Skin epidermis (tissue), 12 donors: Measurements from ENCODE around the gene MARK1.

Experiments used
- H3K27ac ChIP-seq, 21 experiments: fragments of 200-600 bp; sonication (generic) in 11 of 21; one replicate each; pipeline ENCODE4 v1.5.0; 2020; ENCODE audit warnings: mild to moderate bottlenecking in 3 of 21, inconsistent platforms in 2 of 21, moderate library complexity in 2 of 21
- H3K4me3 ChIP-seq, 7 experiments: fragments of 200-600 bp; sonication (generic) in 2 of 7; one replicate each; pipeline ENCODE4 v1.5.0; 2020; ENCODE audit warnings: inconsistent platforms in 2 of 7, mild to moderate bottlenecking in 2 of 7, moderate library complexity in 1 of 7

The MARK1 gene

DNA sequence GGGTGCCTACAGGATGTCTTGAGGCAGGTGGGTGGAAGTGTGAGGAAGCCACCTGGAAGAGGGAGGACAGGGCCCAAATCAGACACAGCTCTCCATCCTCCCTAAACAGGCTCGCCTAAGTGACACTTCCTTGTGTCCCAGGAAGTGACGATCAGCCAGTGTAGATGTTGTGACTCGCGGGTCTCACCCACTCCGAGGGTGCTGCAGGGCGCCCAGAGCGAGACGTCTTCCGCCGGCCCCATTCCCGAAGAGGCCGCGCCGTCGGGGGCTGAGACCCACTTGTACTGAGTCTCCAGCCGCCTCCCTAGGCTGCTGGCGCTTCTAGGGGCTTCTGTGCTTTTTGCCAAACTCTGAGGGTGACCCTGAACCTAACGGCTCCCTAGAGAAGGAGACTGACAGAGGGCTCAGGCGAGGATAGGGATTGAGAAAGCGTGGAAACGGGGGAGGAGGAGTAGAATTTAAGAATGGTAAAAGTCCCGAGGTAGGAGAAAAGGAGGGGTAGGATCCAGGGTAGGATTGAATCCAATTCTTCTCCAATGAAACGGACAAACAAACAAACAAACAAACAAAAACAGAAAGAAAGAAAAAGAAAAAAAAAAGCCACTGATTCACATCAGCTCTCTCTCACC is 543 bp upstream of the MARK1 start:
- Histone ChIP-seq H3K4me3 (peak overlapping the region; percentile 44 to 72 (median 68)), H3K27ac (peak overlapping the region in 18 of 21 experiments; percentile 15 to 97 (median 81))

DNA sequence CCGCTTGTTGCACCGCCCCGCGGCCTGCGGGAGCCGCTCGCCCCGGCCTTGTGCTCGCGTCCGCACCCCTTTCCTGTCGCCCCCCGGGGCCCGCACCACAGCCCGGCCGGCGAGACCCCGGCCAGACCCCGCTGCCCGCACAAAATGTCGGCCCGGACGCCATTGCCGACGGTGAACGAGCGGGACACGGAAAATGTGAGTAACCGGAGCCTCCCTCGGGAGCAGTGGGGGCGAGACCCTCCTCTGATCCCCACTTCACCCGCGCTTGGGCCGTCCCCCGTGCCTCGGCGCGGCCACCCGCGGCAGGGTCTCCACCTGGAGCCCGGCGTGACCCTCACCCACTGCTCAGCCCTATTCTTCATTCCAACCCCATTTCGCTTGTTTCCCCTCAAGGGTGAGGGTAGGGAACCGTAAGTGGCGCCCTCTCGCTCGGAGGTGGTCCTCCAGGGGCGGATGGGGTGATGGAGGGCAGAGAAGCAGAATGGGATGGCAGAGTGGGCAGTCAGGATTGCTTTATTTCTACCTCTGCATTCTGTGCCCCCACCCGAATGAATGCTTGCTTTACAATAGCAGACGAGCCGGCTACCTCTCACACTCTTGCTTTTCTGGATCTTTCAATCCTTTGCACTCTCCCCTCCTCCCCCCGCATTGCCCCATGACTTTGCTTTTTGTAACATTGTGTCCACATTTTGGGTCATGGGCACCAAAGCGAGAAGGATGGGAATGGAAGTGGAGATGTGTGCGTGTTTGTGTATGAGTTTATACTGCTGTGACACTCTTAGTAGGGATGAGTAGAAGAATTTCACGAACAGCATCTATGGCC is 954 bp downstream of the MARK1 start:
- Histone ChIP-seq H3K27ac (peak overlapping the region; percentile 39 to 97 (median 83)), H3K4me3 (peak overlapping the region; percentile 44 to 72 (median 68))

DNA sequence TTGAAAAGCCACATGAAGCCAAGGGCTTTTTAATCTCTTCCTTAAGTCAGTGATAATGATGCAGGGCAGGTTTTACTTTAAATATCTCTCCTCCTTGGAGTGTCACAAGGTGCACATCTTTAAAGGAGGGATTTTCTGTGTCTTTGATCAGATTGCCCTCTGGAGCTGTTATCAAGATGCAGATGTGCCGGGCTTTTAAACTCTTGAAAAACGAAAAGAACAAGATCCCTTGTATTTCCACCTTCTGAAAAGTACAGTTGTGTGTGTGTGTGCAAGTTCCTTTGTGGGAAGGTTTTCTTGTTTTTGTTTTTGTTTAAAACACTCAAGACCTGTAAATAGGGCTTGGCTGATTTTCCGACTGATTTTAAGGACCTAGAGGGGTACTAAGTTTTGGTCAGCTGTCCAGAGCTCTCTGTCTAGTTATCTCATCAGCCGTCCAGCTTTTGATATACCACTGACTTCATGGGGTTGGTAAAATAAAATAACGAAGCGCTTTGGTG is 1.6 kb downstream of the MARK1 start:
- H3K4me3 ChIP-seq = peak overlapping the region in 5 of 7 experiments; percentile 44 to 72 (median 69)
- H3K27ac ChIP-seq = peak overlapping the region in 5 of 21 experiments; percentile 39 to 97 (median 82)

DNA sequence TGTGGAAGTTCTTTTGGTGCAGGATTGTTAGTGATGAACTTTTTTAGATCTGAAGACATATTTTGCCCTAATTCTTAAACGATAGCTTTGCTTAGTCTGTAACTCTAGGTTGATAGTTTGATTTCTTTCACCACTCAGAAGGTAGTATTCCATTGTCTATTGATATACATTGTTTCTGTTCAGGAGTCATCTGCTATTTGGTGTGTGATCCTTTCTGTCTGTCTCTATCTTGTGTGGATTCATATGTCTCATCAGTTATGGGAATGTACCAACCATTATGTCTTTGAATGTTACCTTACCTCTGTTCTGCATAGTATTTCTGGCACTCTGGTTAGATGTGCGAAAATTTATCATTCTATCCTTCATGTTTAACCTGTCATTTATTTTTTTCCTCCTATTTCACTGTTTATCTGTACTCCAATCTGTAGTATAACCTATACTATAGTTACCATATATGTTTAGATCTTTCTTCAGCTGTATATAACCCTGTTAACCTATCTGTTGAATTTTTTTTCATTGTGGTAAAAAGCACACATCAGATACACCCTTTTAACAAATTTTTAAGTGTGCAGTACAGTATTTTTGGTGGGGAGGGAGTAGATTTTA is 5.7 kb downstream of the MARK1 start:
- no peak overlapping the region for H3K27ac ChIP-seq
- H3K4me3 ChIP-seq = no peak overlapping the region

DNA sequence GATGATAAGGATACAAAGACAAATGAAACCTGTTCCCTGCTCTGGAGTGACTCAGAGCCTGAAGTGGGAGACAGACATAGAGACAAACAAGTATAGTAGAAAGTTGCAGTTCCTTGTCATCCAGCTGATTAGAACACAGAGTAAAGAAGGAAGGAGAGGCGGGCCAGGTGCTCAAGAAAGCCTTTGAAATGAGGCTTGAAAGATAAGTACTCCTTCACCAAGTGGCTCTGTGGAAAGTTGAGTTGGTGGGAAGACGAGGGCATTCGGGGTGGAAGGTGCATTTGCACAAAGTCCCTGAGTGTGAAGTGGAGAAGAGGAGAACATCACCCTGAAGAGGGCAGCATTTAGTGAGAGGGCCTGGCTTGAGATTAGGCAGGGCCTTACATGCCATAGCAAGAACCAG is 17.0 kb downstream of the MARK1 start:
- H3K27ac ChIP-seq = no peak overlapping the region
- H3K4me3 ChIP-seq = no peak overlapping the region

DNA sequence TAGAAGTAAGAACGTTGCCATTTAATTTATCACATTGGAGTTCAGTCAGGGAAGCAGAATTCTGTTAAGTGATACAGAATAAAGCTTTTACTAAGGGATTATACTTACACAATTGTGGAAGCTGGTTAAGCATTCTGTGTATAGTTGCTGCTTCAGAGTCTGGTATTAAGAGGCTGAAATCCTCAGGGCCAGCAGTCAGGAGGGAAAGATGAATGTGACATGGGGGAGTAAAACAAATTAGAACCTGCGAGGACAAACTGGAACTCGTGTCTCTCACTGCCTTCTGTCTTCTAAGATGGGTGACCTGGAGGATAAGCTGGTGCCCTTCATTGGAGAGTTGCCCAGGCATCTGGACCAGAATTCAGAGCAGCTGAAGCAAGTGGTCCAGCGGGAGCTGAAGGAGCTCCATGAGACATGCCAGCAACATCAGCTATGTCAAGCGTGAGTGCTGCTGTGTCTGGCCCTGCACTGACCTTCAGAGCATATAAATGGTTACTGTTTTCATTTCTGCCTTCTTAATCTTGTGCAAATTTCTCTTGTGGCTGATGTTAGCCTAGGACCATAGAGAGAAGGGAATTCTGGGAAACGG is 23.0 kb downstream of the MARK1 start:
- H3K4me3 ChIP-seq = no peak overlapping the region
- no peak overlapping the region for H3K27ac ChIP-seq

DNA sequence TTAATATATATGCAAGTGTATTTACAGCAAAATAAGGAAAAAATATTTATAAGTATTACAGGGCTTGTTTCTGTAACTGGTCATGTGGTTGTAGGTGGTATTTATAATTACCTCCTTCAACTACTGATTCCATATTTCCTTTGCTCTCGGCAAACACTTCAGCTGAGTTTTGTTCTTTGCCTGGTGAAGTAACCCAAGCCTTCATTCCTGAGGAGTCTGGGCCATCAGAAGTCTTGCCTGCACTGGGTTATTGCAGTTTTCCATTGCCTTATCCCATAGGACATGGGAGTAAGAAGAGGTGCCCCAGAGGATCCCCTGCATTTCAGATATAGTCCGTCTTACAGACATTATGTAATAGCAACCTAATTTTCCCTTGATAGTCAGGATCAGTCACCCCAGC is 23.8 kb downstream of the MARK1 start:
- no peak overlapping the region for H3K4me3 ChIP-seq

DNA sequence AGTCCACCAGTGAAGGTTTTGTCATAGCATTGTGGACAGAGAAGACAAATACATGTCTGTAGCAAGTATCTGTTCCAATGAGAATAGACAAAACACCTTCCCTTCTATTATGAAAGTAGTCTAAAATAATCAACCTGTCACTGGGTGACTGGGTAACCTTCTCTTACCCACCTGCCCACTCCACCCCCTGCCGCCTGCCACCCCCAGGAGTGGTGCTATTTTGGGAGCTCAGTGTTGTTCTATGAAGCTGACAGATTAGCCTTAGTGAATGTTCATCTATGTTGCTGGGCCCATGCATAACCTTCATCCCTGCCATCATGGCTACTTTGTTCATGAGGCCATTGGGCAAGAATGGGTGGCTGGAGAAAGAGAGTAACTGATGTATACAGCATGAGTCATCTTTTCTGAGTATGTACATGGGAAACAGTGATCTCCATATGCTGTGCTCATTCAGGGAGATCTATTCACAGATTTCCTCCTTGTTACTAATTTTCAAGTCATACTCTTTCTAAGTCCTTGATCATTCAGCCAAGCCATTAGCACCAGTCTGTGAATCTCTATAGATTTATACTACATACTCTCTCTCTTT is 24.8 kb downstream of the MARK1 start:
- Histone ChIP-seq H3K4me3 (no peak overlapping the region), H3K27ac (no peak overlapping the region)

More for the DNA sequence above, 23.8 kb downstream of the MARK1 start:
- no peak overlapping the region for H3K27ac ChIP-seq

DNA sequence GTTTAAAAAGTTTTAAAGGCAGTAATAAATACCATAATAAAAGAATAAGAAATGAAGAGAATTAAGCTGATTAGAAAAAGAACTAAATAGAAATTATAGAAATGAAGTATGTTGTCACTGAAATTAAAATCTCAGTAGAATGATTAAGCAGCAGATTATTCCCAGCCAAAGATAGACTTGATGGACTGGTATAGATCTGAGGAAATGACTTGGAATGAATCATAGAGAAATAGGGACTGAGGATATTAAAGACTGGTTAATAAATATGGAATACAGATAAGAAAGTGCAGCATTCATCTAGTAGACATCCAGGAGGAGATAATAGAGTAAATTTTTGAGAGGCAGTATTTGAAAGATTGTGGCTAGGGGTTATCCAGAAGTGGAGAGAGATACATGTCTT is 28.7 kb downstream of the MARK1 start:
- Histone ChIP-seq H3K27ac (no peak overlapping the region), H3K4me3 (no peak overlapping the region)

DNA sequence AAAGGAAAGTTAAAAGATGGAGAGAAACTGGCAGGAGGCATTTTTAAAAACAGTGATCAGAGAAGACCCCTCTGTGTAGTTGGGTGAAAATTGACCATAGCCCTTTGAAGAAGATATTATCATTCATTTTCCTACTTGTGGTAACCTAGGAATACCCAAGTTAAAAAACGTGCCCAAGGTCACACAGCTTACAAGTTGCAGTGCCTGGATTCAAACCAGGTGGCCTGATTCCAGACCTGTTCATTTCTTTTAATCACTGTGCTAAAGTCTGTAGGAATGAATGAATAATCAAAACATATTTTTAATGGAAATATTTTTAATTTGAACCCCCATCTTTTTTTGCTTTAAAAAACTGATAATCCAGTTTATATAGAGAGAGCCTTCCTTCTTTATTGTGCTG is 35.6 kb downstream of the MARK1 start:
- Histone ChIP-seq H3K27ac (no peak overlapping the region), H3K4me3 (no peak overlapping the region)

DNA sequence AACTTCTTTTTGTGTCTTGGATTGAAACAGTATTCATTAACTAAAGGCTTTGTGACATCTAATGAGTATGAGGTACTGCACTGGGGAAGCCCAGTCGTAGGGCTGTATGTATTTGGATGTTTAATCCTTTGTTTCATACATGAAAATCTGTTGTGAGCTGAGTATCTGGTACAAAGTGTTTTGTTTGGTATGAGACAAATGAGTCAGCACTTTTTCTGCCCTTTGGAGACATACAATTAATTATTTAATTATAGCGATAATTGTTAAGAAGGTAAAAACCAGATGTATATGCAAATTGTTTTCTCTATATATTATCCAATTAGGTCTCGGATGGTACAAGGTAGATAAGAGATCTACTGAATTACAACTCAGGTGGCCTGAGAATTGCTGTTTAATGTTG is 36.3 kb downstream of the MARK1 start:
- no peak overlapping the region for H3K4me3 ChIP-seq
- no peak overlapping the region for H3K27ac ChIP-seq

DNA sequence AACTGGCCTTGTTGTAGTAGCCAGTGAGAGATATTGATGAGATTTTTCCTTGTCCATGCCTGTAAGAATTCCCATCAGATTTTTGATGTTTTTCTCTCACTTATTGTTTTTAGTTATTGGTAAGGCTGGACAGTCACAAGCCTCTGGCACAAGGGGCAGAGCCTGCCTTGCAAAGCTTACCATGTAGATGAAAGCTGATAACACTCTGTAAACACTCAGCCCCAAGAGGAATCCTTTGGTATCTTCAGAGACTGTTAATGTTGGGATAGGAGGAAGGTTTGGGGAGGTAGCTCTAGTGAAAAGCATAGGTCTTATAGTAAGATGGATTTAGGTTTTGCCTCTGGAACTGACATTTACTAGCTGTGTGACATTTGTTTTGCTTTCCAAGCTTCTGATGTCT is 37.7 kb downstream of the MARK1 start:
- H3K4me3 ChIP-seq = no peak overlapping the region

DNA sequence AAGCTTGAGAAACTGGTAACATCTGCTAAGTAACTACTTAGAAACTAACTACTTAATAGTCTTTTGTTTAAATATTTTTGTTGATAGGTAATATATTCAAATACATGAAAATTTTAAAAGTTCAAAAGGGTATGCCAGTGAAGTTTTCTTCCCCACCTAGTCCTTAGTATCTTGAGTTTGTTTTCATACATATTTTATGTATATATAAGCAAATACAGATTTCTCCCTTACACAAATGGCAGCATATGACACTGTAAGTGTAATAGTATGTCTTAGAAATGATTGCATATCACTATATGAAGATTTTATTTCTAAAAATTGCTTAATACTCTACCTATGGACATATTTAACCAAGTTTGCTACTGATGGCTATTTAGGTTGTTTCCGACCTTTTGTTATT is 38.9 kb downstream of the MARK1 start:
- H3K4me3 ChIP-seq = no peak overlapping the region

More for the DNA sequence above, 37.7 kb downstream of the MARK1 start:
- no peak overlapping the region for H3K27ac ChIP-seq

DNA sequence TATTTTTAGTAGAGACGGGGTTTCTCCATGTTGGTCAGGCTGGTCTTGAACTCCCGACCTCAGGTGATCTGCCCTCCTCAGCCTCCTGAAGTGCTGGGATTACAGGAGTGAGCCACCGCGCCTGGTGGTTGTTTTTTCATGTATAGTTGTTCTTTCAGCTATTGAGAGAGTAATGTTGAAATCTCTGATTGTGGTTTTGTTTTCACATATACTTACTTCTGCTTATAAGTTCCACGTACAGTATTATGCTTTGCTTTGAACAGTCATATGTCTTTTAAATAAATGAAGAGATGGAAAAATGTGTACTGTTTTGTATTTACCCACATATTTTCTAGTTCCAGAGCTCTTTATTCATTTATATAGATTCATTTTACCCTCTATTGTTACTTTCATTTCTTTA is 44.5 kb downstream of the MARK1 start:
- Histone ChIP-seq H3K4me3 (no peak overlapping the region), H3K27ac (no peak overlapping the region)

More for the DNA sequence above, 38.9 kb downstream of the MARK1 start:
- H3K27ac ChIP-seq = no peak overlapping the region

DNA sequence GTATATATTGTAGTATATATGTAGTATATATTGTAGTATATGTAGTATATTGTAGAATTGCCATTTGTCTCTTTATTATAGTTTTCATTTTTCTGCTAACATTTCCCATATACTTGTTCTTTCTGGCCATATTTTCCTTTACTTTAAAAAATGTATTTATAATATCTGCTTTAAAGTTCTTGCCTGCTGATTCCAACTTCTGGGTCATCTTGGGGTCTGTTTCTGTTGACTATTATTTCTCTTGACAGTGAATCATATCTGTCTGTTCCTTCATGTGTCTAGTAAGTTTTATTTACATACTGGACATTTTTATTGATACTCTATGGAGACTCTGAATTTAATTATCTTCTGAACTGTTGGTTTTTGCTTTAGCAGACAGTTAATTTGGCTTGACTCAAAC is 45.9 kb downstream of the MARK1 start:
- Histone ChIP-seq H3K27ac (no peak overlapping the region), H3K4me3 (no peak overlapping the region)

DNA sequence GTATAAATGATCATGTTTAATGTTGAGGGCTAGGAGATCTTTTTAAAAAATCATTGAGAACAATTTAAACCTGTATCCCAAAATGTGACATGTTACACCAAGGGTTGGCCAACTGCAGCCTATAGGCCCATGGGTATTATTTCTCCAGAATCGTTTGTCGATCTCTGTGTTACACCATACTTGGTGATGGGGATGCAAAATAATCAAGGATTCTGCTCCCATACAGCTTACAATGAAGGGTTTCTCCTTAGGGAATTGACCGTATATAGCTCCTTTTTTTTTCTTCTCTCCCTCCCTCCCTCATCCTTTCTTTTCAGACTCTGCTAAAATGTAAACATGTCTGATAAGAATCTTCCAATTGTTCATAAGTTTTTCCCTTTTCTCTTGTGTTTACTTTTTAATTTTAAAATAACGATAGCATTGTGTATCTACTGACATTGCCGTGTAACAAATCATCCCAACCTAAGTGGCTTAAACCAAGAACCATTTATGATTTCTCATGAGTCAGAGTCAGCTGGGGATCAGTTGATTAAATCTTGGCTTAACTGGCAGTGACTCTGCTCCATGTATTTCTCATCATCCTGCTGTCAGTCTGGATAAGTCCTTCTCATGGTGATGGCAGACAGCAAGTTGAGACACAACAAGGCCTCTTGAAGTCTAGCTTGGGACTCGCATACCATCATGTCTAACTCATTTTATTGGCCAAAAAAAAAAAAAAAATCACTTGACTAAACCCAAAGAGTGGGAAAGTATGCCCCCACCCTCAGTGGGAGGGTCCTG is 48.0 kb downstream of the MARK1 start:
- H3K4me3 ChIP-seq = no peak overlapping the region

DNA sequence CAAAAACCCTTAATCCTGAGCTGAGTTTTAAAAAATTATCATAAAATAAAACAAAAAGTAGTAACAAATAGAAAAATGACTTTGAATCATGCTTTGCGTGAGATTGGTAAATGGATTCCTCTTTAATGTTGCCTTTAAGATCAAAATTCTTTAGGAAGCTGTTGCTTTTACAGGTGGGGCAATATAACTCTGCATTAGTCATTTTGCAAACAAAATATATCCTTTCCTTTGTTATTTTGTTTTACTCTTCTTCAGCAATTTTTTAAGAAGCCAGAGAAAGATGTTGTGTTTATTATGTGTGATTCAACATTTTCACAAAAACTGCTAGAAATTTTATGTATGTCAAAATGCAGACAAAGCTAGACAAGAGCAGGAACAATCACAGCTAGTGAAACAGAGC is 50.0 kb downstream of the MARK1 start:
- no peak overlapping the region for H3K4me3 ChIP-seq
- no peak overlapping the region for H3K27ac ChIP-seq

More for the DNA sequence above, 48.0 kb downstream of the MARK1 start:
- H3K27ac ChIP-seq = no peak overlapping the region

DNA sequence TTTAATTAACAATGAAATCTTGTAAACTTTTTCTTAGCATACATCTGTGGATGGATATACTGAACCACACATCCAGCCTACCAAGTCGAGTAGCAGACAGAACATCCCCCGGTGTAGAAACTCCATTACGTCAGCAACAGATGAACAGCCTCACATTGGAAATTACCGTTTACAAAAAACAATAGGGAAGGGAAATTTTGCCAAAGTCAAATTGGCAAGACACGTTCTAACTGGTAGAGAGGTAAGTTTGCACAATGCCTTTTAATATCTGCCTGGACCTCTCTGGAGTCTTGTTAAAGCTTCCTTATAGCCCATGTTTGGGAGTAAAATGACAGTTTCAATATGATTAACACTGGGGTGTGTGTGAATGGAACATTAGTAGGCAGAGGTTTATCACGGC is 51.4 kb downstream of the MARK1 start:
- Histone ChIP-seq H3K27ac (no peak overlapping the region), H3K4me3 (no peak overlapping the region)

DNA sequence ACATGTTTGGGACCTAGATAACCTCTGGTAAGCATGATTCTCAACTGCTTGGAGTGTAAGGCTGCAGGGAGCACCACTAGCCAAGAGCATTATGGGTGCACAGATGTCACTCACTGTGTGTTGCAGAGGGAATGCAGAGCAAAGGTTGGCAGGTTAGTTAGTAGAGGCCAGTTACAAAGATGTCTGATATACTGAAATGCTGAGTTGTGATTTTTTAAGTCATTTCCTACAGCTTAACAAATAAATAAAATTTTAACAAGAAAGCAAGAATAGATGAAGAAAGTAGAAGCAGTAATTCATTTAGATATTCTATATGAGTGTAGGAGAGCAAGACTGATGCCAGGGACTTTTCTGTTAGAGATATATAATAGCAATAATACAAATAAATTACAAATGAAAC is 64.8 kb downstream of the MARK1 start:
- Histone ChIP-seq H3K4me3 (no peak overlapping the region), H3K27ac (no peak overlapping the region)
